Adipocyte (in vitro differentiated cells): ENCODE measurements around the gene OR2V1.
A peak's percentile ranks its signal among the peaks of the same experiment; 100 is the strongest.
"Not testable (repeated sequence)": the region's sequence is repeated elsewhere in the genome, so short reads cannot be mapped to it uniquely, and the experiment has no call there.

ENCODE experiments used
- DNase-seq: peaks from one replicate; pipeline ENCODE4 v3.0.0-alpha.2; 2015; ENCODE audit warnings: low read depth
- H3K27me3 ChIP-seq: replicated peaks from 2 replicates; pipeline ENCODE4 v1.7.0; 2013; ENCODE audit warnings: mild to moderate bottlenecking, low read length, moderate library complexity; ENCODE audit not compliant: control insufficient read depth, insufficient read depth
- H3K36me3 ChIP-seq: 2 replicates; pipeline ENCODE4 v1.7.0; 2013; ENCODE audit warnings: low read length, mild to moderate bottlenecking, moderate library complexity; ENCODE audit not compliant: control insufficient read depth, insufficient read depth, severe bottlenecking
- H3K4me1 ChIP-seq: 2 replicates; pipeline ENCODE4 v1.7.0; 2013; ENCODE audit warnings: mild to moderate bottlenecking, low read length, moderate library complexity; ENCODE audit not compliant: control insufficient read depth, insufficient read depth
- H3K4me3 ChIP-seq: 2 replicates; pipeline ENCODE4 v1.7.0; 2013; ENCODE audit warnings: mild to moderate bottlenecking, low read length, moderate library complexity
- H3K9ac ChIP-seq: 2 replicates; pipeline ENCODE4 v1.7.0; 2013; ENCODE audit warnings: mild to moderate bottlenecking, low read length, moderate library complexity
- H3K9me3 ChIP-seq: 2 replicates; pipeline ENCODE4 v1.7.0; 2013; ENCODE audit warnings: mild to moderate bottlenecking, low read length, moderate library complexity; ENCODE audit not compliant: control insufficient read depth

OR2V1 gene

GRCh38 chr5:181108578-181109165 lies 22.3 kb downstream of the OR2V1 start:
- Histone ChIP-seq H3K4me1 (no peaks in the 10 kb centered on the region), H3K9ac (no peak overlapping the region), H3K4me3 (no peak overlapping the region), H3K9me3 (no peaks in the 10 kb centered on the region), H3K27me3 (peaks cover 56% of the 10 kb centered on the region), H3K36me3 (no peaks in the 10 kb centered on the region)
- no peak for DNase-seq

DNA sequence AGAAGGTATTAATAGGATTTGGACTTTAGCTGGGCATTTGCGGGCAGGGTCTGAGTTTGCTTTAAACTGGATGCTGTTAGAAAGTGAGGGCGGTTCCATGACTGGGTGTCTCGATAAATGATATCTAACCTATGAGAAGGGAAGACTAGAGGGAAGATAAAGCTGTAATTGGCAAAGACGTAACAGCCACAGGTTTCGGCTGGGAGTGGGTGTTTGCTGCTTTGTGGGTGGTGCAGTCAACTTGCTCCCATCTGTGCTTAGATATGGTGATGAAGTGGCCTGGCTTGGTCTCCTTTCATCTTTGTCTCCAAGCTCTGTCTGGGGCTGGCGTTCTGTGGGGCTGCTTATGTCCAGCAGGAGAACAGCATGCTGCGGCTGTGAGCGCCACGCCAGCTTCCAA lies 23.3 kb downstream of the OR2V1 start:
- Histone ChIP-seq H3K36me3 (no peaks in the 10 kb centered on the region), H3K9me3 (no peaks in the 10 kb centered on the region), H3K4me1 (no peaks in the 10 kb centered on the region), H3K4me3 (no peak overlapping the region), H3K27me3 (peaks cover 56% of the 10 kb centered on the region), H3K9ac (no peak overlapping the region)
- no peak for DNase-seq

DNA sequence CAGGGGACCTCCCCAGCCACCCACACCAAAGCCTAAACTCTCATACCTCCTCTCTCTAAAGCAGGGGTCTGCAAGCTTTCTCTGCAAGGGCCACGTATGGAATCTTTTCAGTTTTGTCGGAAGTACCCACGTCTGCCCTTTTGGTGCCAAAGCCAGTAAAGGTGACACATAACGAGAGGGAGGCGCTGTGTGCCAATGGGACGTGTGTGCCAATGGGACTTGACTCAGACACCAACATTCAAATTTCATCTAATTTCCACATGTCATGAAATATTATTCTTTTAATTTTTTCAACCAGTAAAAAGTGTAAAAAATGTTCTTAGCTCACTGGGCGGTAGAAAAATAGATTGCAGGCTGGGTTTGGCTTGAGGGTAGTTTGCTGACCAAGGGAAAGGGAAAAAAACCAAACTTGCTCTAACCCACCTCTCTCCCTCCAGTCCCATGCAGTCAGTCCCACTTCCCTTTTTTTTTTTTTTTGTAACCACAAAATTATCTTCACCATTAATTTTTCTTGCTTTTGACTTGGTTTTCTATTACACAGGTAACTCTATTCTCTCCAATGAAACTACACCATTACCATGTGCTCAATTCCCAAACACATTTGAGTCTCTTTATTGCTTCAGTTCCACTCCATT lies 25.5 kb downstream of the OR2V1 start:
- Histone ChIP-seq H3K36me3 (no peaks in the 10 kb centered on the region), H3K4me3 (no peak overlapping the region), H3K9me3 (no peaks in the 10 kb centered on the region), H3K9ac (no peak overlapping the region), H3K27me3 (peaks cover 38% of the 10 kb centered on the region), H3K4me1 (no peaks in the 10 kb centered on the region)
- DNase-seq = no peak

DNA sequence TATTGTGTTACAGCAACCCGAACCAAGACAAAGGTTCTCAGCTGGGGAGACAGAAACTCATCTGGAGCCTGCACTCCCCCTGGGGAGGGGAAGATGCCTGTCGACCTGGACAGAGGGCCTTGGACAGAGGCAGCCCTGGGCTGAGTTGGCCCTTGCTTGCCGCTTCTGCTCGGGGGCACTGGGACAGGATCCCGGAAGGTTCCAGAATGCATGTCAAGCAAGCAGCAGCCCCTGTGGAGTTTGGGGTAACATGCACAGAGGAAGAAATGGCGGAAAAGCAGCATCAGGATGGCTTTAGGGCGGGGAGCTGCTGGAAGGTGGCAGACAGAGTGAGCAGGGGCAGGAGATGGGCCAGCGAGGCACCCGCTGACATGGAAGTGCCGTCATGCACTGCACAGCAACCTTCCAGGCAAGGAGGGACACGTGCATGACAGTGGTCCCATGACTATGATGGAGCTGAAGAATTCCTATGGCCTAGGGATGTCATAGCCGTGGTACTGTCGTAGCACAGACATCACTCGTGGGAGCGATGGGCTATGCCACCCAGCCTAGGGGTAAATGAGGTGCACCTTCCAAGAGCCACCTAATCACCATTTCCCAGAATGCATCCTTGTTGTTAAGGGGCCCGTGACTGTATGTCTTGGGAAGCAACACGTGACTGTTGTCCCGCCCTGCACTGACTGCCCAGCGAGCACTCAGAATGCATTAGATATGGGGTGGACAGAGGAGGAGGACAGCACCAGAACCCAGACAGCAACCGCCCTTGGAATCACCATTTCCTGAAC lies 26.2 kb downstream of the OR2V1 start:
- H3K9ac ChIP-seq, H3K36me3 ChIP-seq, H3K4me1 ChIP-seq, DNase-seq, H3K9me3 ChIP-seq, H3K4me3 ChIP-seq: not testable (repeated sequence)
- peaks cover 34% of the 10 kb centered on the region for H3K27me3 ChIP-seq

- not testable (repeated sequence) for H3K4me3 ChIP-seq, H3K4me1 ChIP-seq, H3K36me3 ChIP-seq, H3K9me3 ChIP-seq, H3K9ac ChIP-seq
- H3K27me3 ChIP-seq = peaks cover 35% of the 10 kb centered on the region
- DNase-seq = peak; percentile 11
Measured at GRCh38 chr5:181104259-181104568, 26.8 kb downstream of the OR2V1 start.

DNA sequence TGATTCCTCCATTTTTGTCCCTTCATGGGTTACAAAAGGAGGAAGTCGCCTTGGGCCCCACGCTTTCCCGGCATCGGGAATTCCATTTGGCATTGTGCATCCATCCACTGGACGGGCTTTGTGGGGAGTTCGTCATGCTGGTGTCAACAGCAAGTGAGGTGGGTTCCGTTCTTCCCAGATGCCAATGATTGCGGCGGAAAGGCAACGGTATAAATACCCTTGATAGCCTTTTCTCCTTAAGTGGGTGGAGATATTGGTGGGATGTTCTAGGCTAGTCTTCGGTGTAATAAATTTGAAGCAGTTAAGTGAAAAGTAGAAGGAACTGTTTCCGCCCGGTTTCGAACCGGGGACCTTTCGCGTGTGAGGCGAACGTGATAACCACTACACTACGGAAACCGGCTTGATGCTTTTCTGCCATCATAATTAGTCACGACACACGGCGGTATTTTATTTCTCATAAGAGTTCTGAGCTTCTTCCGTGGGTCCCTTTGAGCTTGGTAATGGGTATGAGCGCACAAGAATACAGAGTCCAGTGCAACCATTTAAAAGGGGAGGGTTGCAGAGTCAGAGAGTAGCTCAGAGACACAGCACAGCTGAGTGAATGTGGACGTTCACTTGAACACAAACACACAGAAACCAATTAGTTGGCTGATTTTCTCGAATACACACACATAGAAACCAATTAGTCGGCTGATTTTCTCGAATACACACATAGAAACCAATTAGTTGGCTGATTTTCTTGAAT lies 28.9 kb downstream of the OR2V1 start:
- not testable (repeated sequence) for DNase-seq, H3K4me3 ChIP-seq, H3K9ac ChIP-seq, H3K4me1 ChIP-seq, H3K36me3 ChIP-seq, H3K9me3 ChIP-seq
- H3K27me3 ChIP-seq = peaks cover 19% of the 10 kb centered on the region

DNA sequence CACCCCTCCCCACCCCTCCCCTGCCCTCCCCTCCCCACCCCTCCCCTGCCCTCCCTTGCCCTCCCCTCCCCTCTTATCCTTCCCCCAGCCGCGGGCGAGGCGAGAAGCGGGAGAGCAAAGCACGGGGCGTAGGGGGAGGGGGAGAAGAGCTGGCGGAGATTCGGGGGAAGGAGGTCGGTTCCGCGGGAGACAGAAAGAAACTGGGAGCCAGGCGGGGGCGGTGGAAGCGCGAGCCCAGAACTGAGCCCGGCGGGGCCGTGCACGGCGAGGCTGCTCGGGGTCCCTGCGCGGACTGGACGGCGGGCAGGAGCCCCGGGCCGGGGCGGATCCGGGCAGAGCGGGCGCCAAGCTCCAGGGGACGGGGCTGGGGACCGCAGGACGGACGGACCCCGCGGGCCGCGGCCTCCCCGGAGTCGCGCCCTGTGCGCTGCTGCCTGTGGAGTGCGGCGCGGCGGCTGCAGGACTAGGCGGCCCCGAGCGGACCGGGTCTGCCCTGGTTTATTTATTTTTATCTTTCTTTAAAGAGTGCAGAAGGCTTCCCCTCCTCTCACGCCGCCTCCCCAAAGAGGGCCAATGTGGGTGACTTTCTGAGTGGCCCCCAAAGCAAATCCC lies 29.8 kb downstream of the OR2V1 start:
- H3K36me3 ChIP-seq, H3K9ac ChIP-seq, H3K4me3 ChIP-seq, H3K4me1 ChIP-seq, DNase-seq, H3K9me3 ChIP-seq: not testable (repeated sequence)
- H3K27me3 ChIP-seq = peaks cover 14% of the 10 kb centered on the region

GRCh38 chr5:181100121-181100875 lies 30.7 kb downstream of the OR2V1 start:
- Histone ChIP-seq H3K36me3 (no peaks in the 10 kb centered on the region), H3K4me1 (no peaks in the 10 kb centered on the region), H3K9me3 (no peaks in the 10 kb centered on the region), H3K9ac (no peak overlapping the region), H3K4me3 (peak overlapping the region; percentile 15), H3K27me3 (peaks cover 14% of the 10 kb centered on the region)
- DNase-seq = peak; percentile 24

GRCh38 chr5:181099602-181100086 lies 31.3 kb downstream of the OR2V1 start:
- DNase-seq = no peak

DNA sequence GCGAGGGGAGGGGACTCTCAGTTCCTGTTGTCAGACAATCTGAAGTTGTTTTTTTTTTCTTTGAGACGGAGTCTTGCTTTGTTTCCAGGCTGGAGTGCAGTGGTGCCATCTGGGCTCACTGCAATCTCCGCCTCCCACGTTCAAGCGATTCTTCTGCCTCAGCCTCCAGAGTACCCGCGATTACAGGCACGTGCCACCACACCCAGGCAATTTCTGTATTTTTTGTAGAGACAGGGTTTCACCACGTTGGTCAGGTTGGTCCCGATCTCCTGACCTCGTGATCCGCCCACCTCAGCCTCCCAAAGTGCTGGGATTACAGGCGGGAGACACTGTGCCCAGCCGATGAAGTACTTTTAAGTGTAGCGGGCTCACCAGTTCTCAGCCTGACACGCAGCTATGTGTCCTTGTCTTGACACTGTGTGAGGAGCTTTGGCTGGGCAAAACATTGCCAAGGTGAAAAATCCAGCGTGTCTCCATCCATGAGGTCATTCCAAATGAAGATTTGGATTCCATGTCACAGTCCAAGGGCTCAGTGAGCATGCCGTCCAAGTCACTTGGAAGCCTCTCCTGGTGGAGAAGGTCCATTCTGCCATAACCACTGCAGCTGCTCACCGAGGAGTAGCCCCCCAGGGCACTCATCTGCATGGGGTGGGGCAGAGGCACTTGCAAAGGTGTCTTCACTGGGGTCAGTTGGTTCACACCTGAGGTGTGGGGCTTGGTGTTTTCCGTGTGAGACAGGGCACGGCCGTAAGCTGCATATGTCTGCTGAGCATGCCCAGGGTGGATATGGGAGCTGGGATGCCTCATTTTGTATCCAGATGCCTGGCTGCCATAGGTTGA lies 32.0 kb downstream of the OR2V1 start:
- H3K4me1 ChIP-seq = no peaks in the 10 kb centered on the region
- H3K27me3 ChIP-seq = peaks cover 14% of the 10 kb centered on the region
- H3K9me3 ChIP-seq = no peaks in the 10 kb centered on the region
- no peak overlapping the region for H3K9ac ChIP-seq
- no peak overlapping the region for H3K4me3 ChIP-seq
- no peak for DNase-seq
- H3K36me3 ChIP-seq = no peaks in the 10 kb centered on the region

More at GRCh38 chr5:181099602-181100086, 31.3 kb downstream of the OR2V1 start:
- Histone ChIP-seq H3K9ac (no peak overlapping the region), H3K36me3 (no peaks in the 10 kb centered on the region), H3K9me3 (no peaks in the 10 kb centered on the region), H3K4me1 (no peaks in the 10 kb centered on the region), H3K4me3 (no peak overlapping the region), H3K27me3 (peaks cover 14% of the 10 kb centered on the region)
